GM12874 (cell line): ENCODE data around the gene SHISA7.

ENCODE experiments used
- TF ChIP-seq, protein P1 (sequence below): IDR thresholded peaks from 2 replicates; pipeline ENCODE4 v1.5.1; 2011; ENCODE audit warnings: low read depth, mild to moderate bottlenecking, control low read depth, low read length, moderate library complexity; ENCODE audit not compliant: insufficient read depth

Gene SHISA7

DNA sequence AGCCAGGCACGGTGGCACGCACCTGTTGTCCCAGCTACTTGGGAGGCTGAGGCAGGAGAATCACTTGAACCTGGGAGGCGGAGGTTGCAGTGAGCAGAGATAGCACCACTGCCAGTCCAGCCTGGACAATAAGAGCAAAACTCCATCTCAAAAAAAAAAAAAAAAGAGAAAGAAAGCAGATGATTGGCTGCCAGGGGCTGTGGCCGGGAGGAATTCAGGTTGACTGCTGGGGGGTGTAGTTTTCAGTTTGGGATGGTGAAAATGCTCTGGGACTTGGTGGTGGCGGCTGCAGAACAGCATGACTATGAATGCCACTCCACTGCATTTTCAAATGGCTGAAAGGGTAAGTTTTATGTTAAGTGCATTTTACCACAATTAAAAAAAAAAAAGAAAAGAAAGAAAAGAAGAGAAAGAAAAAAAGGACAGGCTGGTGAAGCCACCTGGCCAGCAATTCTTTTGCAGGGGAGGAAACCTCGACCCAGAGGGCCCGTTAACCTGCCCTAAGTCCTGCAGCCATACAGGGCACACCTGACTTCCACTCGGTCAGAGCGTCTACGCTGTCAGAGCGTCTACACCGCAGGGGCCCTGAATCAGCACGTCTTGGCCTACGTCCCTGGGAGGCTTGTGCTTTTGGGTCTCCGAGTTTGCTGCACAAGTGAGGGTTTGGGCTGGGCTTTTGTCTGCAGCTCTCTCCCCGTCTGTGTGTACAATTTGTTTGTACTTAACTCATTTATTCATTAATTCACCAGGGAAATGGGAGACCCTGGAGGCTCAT is 14.8 kb upstream of the SHISA7 start:
- TF ChIP-seq, protein P1, sequence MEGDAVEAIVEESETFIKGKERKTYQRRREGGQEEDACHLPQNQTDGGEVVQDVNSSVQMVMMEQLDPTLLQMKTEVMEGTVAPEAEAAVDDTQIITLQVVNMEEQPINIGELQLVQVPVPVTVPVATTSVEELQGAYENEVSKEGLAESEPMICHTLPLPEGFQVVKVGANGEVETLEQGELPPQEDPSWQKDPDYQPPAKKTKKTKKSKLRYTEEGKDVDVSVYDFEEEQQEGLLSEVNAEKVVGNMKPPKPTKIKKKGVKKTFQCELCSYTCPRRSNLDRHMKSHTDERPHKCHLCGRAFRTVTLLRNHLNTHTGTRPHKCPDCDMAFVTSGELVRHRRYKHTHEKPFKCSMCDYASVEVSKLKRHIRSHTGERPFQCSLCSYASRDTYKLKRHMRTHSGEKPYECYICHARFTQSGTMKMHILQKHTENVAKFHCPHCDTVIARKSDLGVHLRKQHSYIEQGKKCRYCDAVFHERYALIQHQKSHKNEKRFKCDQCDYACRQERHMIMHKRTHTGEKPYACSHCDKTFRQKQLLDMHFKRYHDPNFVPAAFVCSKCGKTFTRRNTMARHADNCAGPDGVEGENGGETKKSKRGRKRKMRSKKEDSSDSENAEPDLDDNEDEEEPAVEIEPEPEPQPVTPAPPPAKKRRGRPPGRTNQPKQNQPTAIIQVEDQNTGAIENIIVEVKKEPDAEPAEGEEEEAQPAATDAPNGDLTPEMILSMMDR, result no peak

DNA sequence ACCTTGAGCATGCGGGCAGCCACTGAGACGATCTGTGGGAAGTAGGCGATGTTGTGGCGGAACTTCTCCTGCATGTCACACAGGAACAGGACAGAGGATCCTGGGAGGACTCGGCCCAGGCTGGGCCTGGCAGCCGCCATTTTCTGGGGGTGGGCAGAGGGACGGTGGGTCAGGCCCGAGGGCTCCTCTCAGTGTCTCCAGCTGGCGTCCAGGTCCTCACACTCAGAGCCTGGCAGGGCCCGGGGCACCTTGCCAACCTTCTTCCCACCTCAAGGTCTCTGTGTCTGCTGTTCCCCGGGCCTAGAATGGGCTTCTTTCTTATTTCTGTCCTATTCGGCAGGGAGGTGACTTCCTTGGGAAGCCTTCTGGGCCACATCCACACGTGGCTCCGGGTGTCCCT is 13.2 kb upstream of the SHISA7 start:
- TF ChIP-seq, protein P1, result no peak

DNA sequence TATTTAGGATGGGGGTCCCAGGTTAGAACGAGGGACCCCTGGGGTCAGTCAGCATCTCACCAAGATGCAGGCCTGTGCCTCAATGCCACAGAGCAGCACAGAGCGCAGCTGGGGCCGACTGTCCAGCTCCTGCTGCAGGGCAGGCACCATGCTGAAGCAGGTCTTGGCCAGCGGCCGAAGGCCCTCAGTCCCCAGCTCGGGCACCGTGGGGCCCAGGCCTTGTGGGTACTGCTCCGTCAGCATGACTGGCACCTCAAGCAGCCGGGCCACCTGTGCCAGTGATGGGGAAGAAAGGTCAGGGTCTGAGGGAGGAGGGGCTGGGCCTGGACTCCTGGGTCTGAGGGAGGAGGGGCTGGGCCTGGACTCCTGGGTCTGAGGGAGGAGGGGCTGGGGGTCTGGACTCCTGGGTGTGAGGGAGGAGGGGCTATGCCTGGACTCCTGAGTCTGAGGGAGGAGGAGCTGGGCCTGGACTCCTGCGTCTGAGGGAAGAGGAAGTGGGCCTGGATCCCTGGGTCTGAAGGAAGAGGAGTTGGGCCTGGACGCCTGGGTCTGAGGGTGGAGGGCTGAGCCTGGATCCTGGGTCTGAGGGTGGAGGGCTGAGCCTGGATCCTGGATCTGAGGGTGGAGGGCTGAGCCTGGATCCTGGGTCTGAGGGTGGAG is 12.6 kb upstream of the SHISA7 start:
- TF ChIP-seq, protein P1, result no peak

DNA sequence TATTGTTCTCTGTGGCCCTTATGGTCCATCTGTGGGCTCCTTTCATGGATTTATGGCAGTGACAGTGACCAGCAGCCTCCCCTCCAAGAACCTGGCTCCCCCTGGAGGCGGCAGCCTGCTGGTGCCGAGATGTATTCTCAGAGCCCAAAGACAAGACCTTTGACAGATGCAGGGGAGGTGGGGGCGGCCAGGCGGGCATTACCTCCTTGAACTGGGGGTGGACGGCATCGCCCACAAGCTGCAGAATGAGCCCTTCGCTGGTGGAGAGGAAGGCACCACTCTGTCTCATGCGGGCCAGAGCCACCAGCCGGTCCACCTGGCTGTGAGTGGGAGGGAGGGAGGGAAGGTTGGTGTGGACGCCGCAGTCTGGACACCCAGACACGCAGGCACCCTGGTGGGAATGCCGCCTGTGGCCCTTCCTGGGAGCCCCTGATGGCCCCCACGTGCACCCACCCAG is 11.7 kb upstream of the SHISA7 start:
- TF ChIP-seq, protein P1, result peak; percentile 78

DNA sequence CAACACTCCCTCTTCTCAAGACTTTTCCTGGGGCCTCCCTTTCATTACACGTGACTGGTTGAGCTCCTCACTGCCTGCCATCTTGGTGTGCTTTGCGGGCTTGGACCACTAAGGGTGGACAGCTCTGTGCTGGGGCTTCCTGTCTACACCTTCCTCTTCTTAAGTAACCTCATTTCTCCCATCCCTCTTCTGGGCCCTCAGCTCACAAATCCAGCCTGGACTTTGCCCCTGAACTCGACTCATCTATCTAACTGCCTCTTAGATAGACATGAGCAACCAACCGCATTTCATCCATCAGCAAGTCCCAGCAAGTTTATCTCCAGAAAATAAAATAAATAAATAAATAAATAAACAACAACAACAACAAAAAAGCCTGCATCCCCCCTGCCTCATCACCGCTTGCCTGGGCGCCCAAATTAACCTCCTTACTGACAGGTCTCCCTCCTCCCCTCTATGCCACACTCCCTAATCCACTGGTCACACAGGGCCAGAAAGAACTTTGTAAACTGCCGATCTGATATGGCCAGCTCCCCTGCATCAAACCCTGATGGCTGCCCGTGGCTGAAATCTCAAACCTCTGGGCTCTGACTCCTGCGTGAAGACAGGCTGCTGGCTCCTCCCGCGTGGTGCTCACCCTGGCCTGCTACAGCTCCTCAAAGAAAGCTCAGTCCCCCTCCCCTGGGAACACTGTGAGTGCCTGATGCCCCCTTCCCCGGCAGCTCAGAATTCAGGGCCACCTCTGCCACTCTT is 10.6 kb upstream of the SHISA7 start:
- TF ChIP-seq, protein P1, result no peak

DNA sequence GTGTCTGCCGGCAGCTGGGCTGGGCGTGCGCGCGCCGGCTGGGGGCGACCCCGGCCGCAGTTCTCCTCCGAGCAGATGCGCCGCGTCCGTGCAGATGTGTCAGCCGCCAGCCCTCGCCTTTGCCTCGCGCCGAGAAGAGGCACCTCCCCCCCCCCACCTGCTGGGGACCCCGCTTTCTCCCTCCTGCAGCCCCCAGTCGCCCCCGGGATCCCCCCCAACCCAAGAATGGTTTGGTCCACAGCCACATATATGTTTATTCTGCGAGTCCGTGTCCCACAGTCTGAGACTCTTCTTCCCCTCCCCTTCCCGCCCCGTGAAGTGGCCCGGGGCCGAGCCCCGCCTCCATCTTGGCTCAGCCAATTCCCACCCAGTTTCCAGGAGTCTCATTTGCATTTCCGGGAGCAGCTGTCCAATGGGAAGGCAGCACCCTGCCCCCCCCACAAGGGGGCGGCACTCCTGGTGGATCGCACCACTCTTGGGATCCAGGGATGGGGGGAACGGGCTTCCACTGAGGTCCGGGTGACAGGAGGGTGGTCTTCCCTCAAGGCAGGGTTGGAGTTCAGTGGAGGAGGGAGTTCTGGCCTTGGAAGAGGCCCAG is 9.7 kb upstream of the SHISA7 start:
- TF ChIP-seq, protein P1, result no peak

DNA sequence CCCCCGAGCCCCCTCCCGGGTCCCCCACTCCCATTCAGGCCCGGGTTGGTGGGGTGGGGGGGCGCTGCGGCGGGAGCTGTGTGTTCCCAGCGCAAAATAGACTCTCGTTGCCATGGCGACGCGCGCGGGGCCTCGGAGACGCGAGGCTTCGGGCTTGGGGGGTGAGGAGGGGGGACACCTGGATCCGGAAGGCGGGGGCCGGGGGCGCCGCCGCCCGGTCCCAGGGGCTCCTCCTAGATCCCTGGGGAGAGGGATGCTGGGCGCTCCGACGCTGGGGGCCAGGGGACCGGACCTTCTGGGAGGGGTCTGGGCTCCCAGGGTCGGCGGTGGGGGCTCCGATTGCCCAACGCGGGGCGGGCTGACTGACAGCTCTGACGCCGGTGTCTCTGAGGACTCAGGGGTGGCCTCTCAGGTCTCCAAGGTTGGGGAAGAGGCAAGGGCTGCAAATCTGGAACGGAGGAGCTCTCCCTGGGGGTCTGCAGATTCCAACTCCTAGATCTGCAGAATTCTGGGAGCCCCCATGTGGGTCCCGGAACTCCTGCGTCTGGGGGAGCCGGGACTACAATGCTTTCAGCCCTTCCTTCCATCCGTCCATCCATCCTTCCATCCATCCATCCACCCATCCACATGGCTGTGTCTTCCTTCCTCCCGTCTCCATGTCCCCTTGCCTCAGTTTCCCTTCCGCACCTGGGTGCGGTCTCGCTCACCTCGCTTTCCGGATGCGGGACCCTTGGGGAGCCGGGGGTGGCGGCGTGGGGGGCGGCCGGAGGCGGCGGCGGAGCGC is 9.1 kb upstream of the SHISA7 start:
- TF ChIP-seq, protein P1, result no peak
